DND-41 (cell line): ENCODE results near the gene RAI14.

Experiments
- ATAC-seq: fragments of 200-7000 bp; cut with Tn5 transposase; 3 replicates; pipeline ENCODE4 v1.9.1; 2021; ENCODE audit warnings: low read depth; ENCODE audit not compliant: insufficient read depth
- DNase-seq: peaks from one replicate; pipeline ENCODE4 v3.0.0-alpha.2; 2020
- H2AFZ ChIP-seq: 2 replicates; pipeline ENCODE4 v1.6.0; 2012; ENCODE audit warnings: low read depth, low read length
- H3K27ac ChIP-seq: 2 replicates; pipeline ENCODE4 v1.5.1; 2012; ENCODE audit warnings: low read length, inconsistent platforms
- H3K27me3 ChIP-seq: fragments of 200-600 bp; sonication (generic); 2 replicates; pipeline ENCODE4 v1.6.0; 2012; ENCODE audit warnings: low read length, mild to moderate bottlenecking, inconsistent platforms; ENCODE audit not compliant: insufficient read depth, poor library complexity
- H3K36me3 ChIP-seq: 2 replicates; pipeline ENCODE4 v1.5.1; 2012; ENCODE audit warnings: low read length, inconsistent platforms; ENCODE audit not compliant: insufficient read depth
- H3K4me1 ChIP-seq: 2 replicates; pipeline ENCODE4 v1.5.1; 2012; ENCODE audit warnings: mild to moderate bottlenecking, low read length; ENCODE audit not compliant: insufficient read depth
- H3K4me2 ChIP-seq: 2 replicates; pipeline ENCODE4 v1.6.0; 2012; ENCODE audit warnings: mild to moderate bottlenecking, moderate library complexity, low read length, inconsistent platforms; ENCODE audit not compliant: insufficient read depth
- H3K4me3 ChIP-seq, 2 experiments: fragments of 200-600 bp in 1 of 2; shearing (Covaris generic) in 1 of 2; 2 replicates each; pipeline ENCODE4 v1.5.1; 2012 to 2016; ENCODE audit warnings: inconsistent platforms in 2 of 2, low read length in 2 of 2, mild to moderate bottlenecking in 2 of 2, low read depth in 1 of 2, moderate library complexity in 1 of 2
- H3K79me2 ChIP-seq: 2 replicates; pipeline ENCODE4 v1.6.0; 2012; ENCODE audit warnings: low read length, inconsistent platforms; ENCODE audit not compliant: insufficient read depth
- H3K9ac ChIP-seq: 2 replicates; pipeline ENCODE4 v1.6.0; 2012; ENCODE audit warnings: low read depth, mild to moderate bottlenecking, inconsistent platforms, low read length, moderate library complexity
- H3K9me3 ChIP-seq: 2 replicates; pipeline ENCODE4 v1.5.1; 2012; ENCODE audit warnings: low read length, moderate library complexity, mild to moderate bottlenecking, inconsistent platforms; ENCODE audit not compliant: insufficient read depth, severe bottlenecking
- H4K20me1 ChIP-seq: 2 replicates; pipeline ENCODE4 v1.6.0; 2012; ENCODE audit warnings: low read length; ENCODE audit not compliant: insufficient read depth
- CTCF ChIP-seq: IDR thresholded peaks from 2 replicates; pipeline ENCODE4 v1.5.1; 2012; ENCODE audit warnings: borderline replicate concordance, low read length, moderate library complexity, mild to moderate bottlenecking; ENCODE audit not compliant: poor library complexity, severe bottlenecking; ENCODE audit errors: extremely low read depth
- EZH2 ChIP-seq: IDR thresholded peaks from 3 replicates; pipeline ENCODE4 v1.6.1; 2012; ENCODE audit warnings: borderline replicate concordance, low read depth, mild to moderate bottlenecking, moderate library complexity, low read length, inconsistent platforms; ENCODE audit not compliant: severe bottlenecking

RAI14 gene

GRCh38 chr5:34657988-34658387 lies 1.9 kb downstream of the RAI14 start:
- ATAC-seq (no peak), DNase-seq (no peak)
- Histone ChIP-seq H3K9me3 (no peaks in the 10 kb centered on the region), H4K20me1 (no peaks in the 10 kb centered on the region), H3K4me3 (no peak overlapping the region), H2AFZ (no peak overlapping the region), H3K36me3 (no peaks in the 10 kb centered on the region), H3K27ac (no peak overlapping the region), H3K79me2 (no peaks in the 10 kb centered on the region), H3K4me1 (no peaks in the 10 kb centered on the region), H3K27me3 (no peaks in the 10 kb centered on the region), H3K9ac (no peak overlapping the region), H3K4me2 (no peak overlapping the region)
- TF ChIP-seq CTCF (no peak), EZH2 (no peak)

- no peak for TF ChIP-seq CTCF
- TF ChIP-seq EZH2 = no peak
- DNase-seq (no peak), ATAC-seq (no peak)
- no peaks in the 10 kb centered on the region for H3K4me1 ChIP-seq
- H3K4me2 ChIP-seq = no peak overlapping the region
- H2AFZ ChIP-seq = no peak overlapping the region
- no peak overlapping the region for H3K27ac ChIP-seq
- H3K36me3 ChIP-seq = no peaks in the 10 kb centered on the region
- no peaks in the 10 kb centered on the region for H3K9me3 ChIP-seq
- no peaks in the 10 kb centered on the region for H4K20me1 ChIP-seq
- H3K27me3 ChIP-seq = no peaks in the 10 kb centered on the region
- no peaks in the 10 kb centered on the region for H3K79me2 ChIP-seq
- no peak overlapping the region for H3K4me3 ChIP-seq
- H3K9ac ChIP-seq = no peak overlapping the region
These were observed 3.0 kb downstream of the RAI14 start for GRCh38 chr5:34659168-34659567.

GRCh38 chr5:34660444-34660843 lies 4.3 kb downstream of the RAI14 start:
- Histone ChIP-seq H3K27me3 (no peaks in the 10 kb centered on the region), H3K27ac (no peak overlapping the region), H3K9me3 (no peaks in the 10 kb centered on the region), H3K4me3 (no peak overlapping the region), H3K4me1 (no peaks in the 10 kb centered on the region), H3K9ac (no peak overlapping the region), H3K79me2 (no peaks in the 10 kb centered on the region), H3K36me3 (no peaks in the 10 kb centered on the region), H2AFZ (no peak overlapping the region), H3K4me2 (no peak overlapping the region), H4K20me1 (no peaks in the 10 kb centered on the region)
- ATAC-seq (no peak), DNase-seq (no peak)
- TF ChIP-seq CTCF (no peak), EZH2 (no peak)

GRCh38 chr5:34663771-34664496 lies 7.8 kb downstream of the RAI14 start:
- no peak overlapping the region for H2AFZ ChIP-seq

More at GRCh38 chr5:34663771-34664496, 7.8 kb downstream of the RAI14 start:
- TF ChIP-seq EZH2 (no peak), CTCF (no peak)
- no peak overlapping the region for H3K4me3 ChIP-seq
- H3K27me3 ChIP-seq = no peaks in the 10 kb centered on the region
- ATAC-seq = no peak
- H3K9ac ChIP-seq = no peak overlapping the region
- no peak overlapping the region for H3K27ac ChIP-seq
- H4K20me1 ChIP-seq = no peaks in the 10 kb centered on the region
- H3K4me2 ChIP-seq = no peak overlapping the region
- no peaks in the 10 kb centered on the region for H3K36me3 ChIP-seq
- no peaks in the 10 kb centered on the region for H3K79me2 ChIP-seq
- DNase-seq = no peak
- no peaks in the 10 kb centered on the region for H3K9me3 ChIP-seq
- H3K4me1 ChIP-seq = no peaks in the 10 kb centered on the region
